Activated T-cell treated with anti-CD3 and anti-CD28 coated beads, Interleukin-2, amount 50 U/mL, for 48 hours (primary cell): Measurements from ENCODE around the gene SLC25A48.
A peak's percentile ranks its signal among the peaks of the same experiment; 100 is the strongest.

Experiments
- DNase-seq, 2 experiments: peaks; one replicate each; pipeline ENCODE4 v3.0.0-alpha.2; 2020

The SLC25A48 gene

GRCh38 chr5:135834639-135835529 is at the start of gene SLC25A48:
Gene SLC25A48 (plus strand): TSS chr5:135834663. CDS start chr5:135834848, 185 bp downstream.
- DNase-seq: peak; percentile 67 to 68

GRCh38 chr5:135800656-135801055 is 33.8 kb upstream of the SLC25A48 start:
- DNase-seq: no peak

- DNase-seq: no peak
These were observed 24.1 kb upstream of the SLC25A48 start for GRCh38 chr5:135810188-135810943.

- DNase-seq: no peak
These were observed 23.5 kb upstream of the SLC25A48 start for GRCh38 chr5:135811007-135811406.

GRCh38 chr5:135813758-135814157 is 20.7 kb upstream of the SLC25A48 start:
- no peak for DNase-seq

- no peak for DNase-seq
These were observed 20.1 kb upstream of the SLC25A48 start for GRCh38 chr5:135814316-135814715.

- DNase-seq: no peak
These were observed 19.7 kb upstream of the SLC25A48 start for GRCh38 chr5:135814812-135815211.

- DNase-seq: no peak
These were observed 13.2 kb upstream of the SLC25A48 start for GRCh38 chr5:135821061-135821801.

- DNase-seq: no peak
These were observed 12.7 kb upstream of the SLC25A48 start for GRCh38 chr5:135821802-135822201.

- DNase-seq: no peak
These were observed 12.2 kb upstream of the SLC25A48 start for GRCh38 chr5:135822286-135822685.

- no peak for DNase-seq
These were observed 11.5 kb upstream of the SLC25A48 start for GRCh38 chr5:135822959-135823358.

- DNase-seq: no peak
These were observed 10.6 kb upstream of the SLC25A48 start for GRCh38 chr5:135823881-135824280.

- DNase-seq: no peak
These were observed 9.9 kb upstream of the SLC25A48 start for GRCh38 chr5:135824541-135825041.

GRCh38 chr5:135825373-135826220 is 8.9 kb upstream of the SLC25A48 start:
- no peak for DNase-seq

- DNase-seq: no peak
These were observed 8.3 kb upstream of the SLC25A48 start for GRCh38 chr5:135826221-135826525.

- no peak for DNase-seq
These were observed 7.3 kb upstream of the SLC25A48 start for GRCh38 chr5:135826994-135827671.

GRCh38 chr5:135827965-135828781 is 6.3 kb upstream of the SLC25A48 start:
- no peak for DNase-seq

- DNase-seq: no peak
These were observed 5.7 kb upstream of the SLC25A48 start for GRCh38 chr5:135828782-135829127.

GRCh38 chr5:135829179-135829578 is 5.3 kb upstream of the SLC25A48 start:
- no peak for DNase-seq

- peak; percentile 67 to 69 for DNase-seq
These were observed 4.6 kb upstream of the SLC25A48 start for GRCh38 chr5:135829681-135830383.
